Suprapubic skin (tissue), 3 donors: ENCODE data around the gene ETV3L.

ENCODE experiments used
- CTCF ChIP-seq, 2 donors: fragments of 200-600 bp in 1 of 2; fragments of 450-650 bp in 1 of 2; sonication (generic) in 1 of 2; IDR thresholded peaks; one replicate each; pipeline ENCODE4 v1.5.1; 2016 to 2019; ENCODE audit warnings: antibody characterized with exemption in 2 of 2, mild to moderate bottlenecking in 1 of 2, moderate library complexity in 1 of 2
- EP300 ChIP-seq: sonication (generic); formaldehyde crosslinking; IDR thresholded peaks from one replicate; pipeline ENCODE4 v1.6.1; 2017; ENCODE audit warnings: antibody characterized with exemption
- POLR2A ChIP-seq, 2 donors: fragments of 450-650 bp; IDR thresholded peaks; one replicate each; pipeline ENCODE4 v1.6.1; 2017; ENCODE audit warnings: antibody characterized with exemption in 2 of 2, mild to moderate bottlenecking in 2 of 2, moderate library complexity in 2 of 2

- TF ChIP-seq CTCF (IDR thresholded peaks at IDR 0.05) = no peak
- no peak for TF ChIP-seq POLR2A (IDR thresholded peaks at IDR 0.05)
- TF ChIP-seq EP300 = no peak
Observed at GRCh38 chr1:157098519-157098918, 1.1 kb downstream of the ETV3L start.
